ENCODE measurements around the gene APBB1IP. TPM values are rescaled to one million over a fixed set of nuclear protein-coding genes. Genes with fewer than 3 reads are reported as not detected.
A peak's percentile ranks its signal among the peaks of the same experiment; 100 is the strongest.
"Not testable (repeated sequence)": the region's sequence is repeated elsewhere in the genome, so short reads cannot be mapped to it uniquely, and the experiment has no call there.

Gene APBB1IP
- total RNA-seq, 6 experiments from 2014 or later, result 30.7 to 37.6 (median 35.5) TPM

- DNase-seq, result no peak
- no peak overlapping the region for H3K27ac Mint-ChIP-seq
- no peaks in the 10 kb centered on the region; the same call in 1 of the 2 replicates for H3K9me3 Mint-ChIP-seq
- no peaks in the 10 kb centered on the region for H3K4me1 Mint-ChIP-seq (ENCODE audit: low read depth)
- H3K4me3 Mint-ChIP-seq, result no peak overlapping the region
- no peaks in the 10 kb centered on the region for H3K27me3 Mint-ChIP-seq (ENCODE audit: insufficient read depth)
- peaks cover 11% of the 10 kb centered on the region; the same call in 1 of the 2 replicates for H3K36me3 Mint-ChIP-seq (ENCODE audit: low read depth)
- no peak for TF ChIP-seq CTCF (IDR thresholded peaks at IDR 0.05)
Measured at GRCh38 chr10:26566525-26567350, 128.6 kb downstream of the APBB1IP start.

- no peak for DNase-seq
- Mint-ChIP-seq H3K36me3 (ENCODE audit: low read depth) (peaks cover 12% of the 10 kb centered on the region; the same call in 1 of the 2 replicates), H3K4me1 (ENCODE audit: low read depth) (no peaks in the 10 kb centered on the region), H3K9me3 (no peaks in the 10 kb centered on the region; the same call in 1 of the 2 replicates), H3K4me3 (no peak overlapping the region), H3K27me3 (ENCODE audit: insufficient read depth) (no peaks in the 10 kb centered on the region), H3K27ac (no peak overlapping the region)
- TF ChIP-seq CTCF (IDR thresholded peaks at IDR 0.05), result no peak
Measured at GRCh38 chr10:26567351-26567721, 129.2 kb downstream of the APBB1IP start.

GRCh38 chr10:26571655-26572054, 133.5 kb downstream of the APBB1IP start:
- H3K4me3 Mint-ChIP-seq, result no peak overlapping the region
- no peak for DNase-seq
- no peak overlapping the region for H3K27ac Mint-ChIP-seq
- no peaks in the 10 kb centered on the region for H3K4me1 Mint-ChIP-seq (ENCODE audit: low read depth)
- no peak for TF ChIP-seq CTCF (IDR thresholded peaks at IDR 0.05)
- no peaks in the 10 kb centered on the region; the same call in 1 of the 2 replicates for H3K9me3 Mint-ChIP-seq
- no peaks in the 10 kb centered on the region for H3K27me3 Mint-ChIP-seq (ENCODE audit: insufficient read depth)
- peaks cover 11% of the 10 kb centered on the region; the same call in 1 of the 2 replicates for H3K36me3 Mint-ChIP-seq (ENCODE audit: low read depth)

- Mint-ChIP-seq H3K4me1 (ENCODE audit: low read depth) (no peaks in the 10 kb centered on the region; the same call in 1 of the 2 replicates), H3K9me3 (no peaks in the 10 kb centered on the region; the same call in 1 of the 2 replicates), H3K27me3 (ENCODE audit: insufficient read depth) (no peaks in the 10 kb centered on the region), H3K4me3 (no peak overlapping the region), H3K36me3 (ENCODE audit: low read depth) (peaks cover 11% of the 10 kb centered on the region; the same call in 1 of the 2 replicates), H3K27ac (no peak overlapping the region)
- no peak for DNase-seq
- peak; percentile 28; the same call in 1 of the 2 replicates for TF ChIP-seq CTCF (IDR thresholded peaks at IDR 0.05)
Measured at GRCh38 chr10:26573674-26574073, 135.5 kb downstream of the APBB1IP start.

GRCh38 chr10:26574783-26575182, 136.6 kb downstream of the APBB1IP start:
- DNase-seq, result no peak
- no peaks in the 10 kb centered on the region for H3K27me3 Mint-ChIP-seq (ENCODE audit: insufficient read depth)
- TF ChIP-seq CTCF (IDR thresholded peaks at IDR 0.05), result no peak
- no peak overlapping the region for H3K27ac Mint-ChIP-seq
- no peaks in the 10 kb centered on the region; the same call in 1 of the 2 replicates for H3K9me3 Mint-ChIP-seq
- H3K4me1 Mint-ChIP-seq (ENCODE audit: low read depth), result no peaks in the 10 kb centered on the region; the same call in 1 of the 2 replicates
- no peak overlapping the region for H3K4me3 Mint-ChIP-seq
- H3K36me3 Mint-ChIP-seq (ENCODE audit: low read depth), result peaks cover 11% of the 10 kb centered on the region; the same call in 1 of the 2 replicates

GRCh38 chr10:26578371-26578770, 140.2 kb downstream of the APBB1IP start:
- H3K4me3 Mint-ChIP-seq; H3K4me1 Mint-ChIP-seq (ENCODE audit: low read depth); H3K36me3 Mint-ChIP-seq (ENCODE audit: low read depth); DNase-seq; H3K27ac Mint-ChIP-seq; H3K9me3 Mint-ChIP-seq; H3K27me3 Mint-ChIP-seq (ENCODE audit: insufficient read depth): not testable (repeated sequence)
